Measurements from ENCODE around the gene C9orf85.
A peak's percentile ranks its signal among the peaks of the same experiment; 100 is the strongest.

C9orf85 gene

GRCh38 chr9:71908825-71909224 is 2.6 kb upstream of the C9orf85 start:
- no peak for DNase-seq

- DNase-seq = peak; percentile 13 to 44
These were observed 1.4 kb upstream of the C9orf85 start for GRCh38 chr9:71909887-71910649.

- DNase-seq = no peak
These were observed 784 bp upstream of the C9orf85 start for GRCh38 chr9:71910650-71911060.

- no peak for DNase-seq
These were observed 483 bp downstream of the C9orf85 start for GRCh38 chr9:71911908-71912335.

- no peak for DNase-seq
These were observed 4.1 kb downstream of the C9orf85 start for GRCh38 chr9:71915495-71915894.

- no peak for DNase-seq
These were observed 5.5 kb downstream of the C9orf85 start for GRCh38 chr9:71916834-71917534.

- DNase-seq = no peak
These were observed 7.0 kb downstream of the C9orf85 start for GRCh38 chr9:71918419-71918818.

GRCh38 chr9:71920456-71921189 is 9.2 kb downstream of the C9orf85 start:
- no peak for DNase-seq

- DNase-seq = no peak
These were observed 9.9 kb downstream of the C9orf85 start for GRCh38 chr9:71921190-71921814.

GRCh38 chr9:71924576-71924975 is 13.1 kb downstream of the C9orf85 start:
- DNase-seq = no peak

- no peak for DNase-seq
These were observed 14.4 kb downstream of the C9orf85 start for GRCh38 chr9:71925834-71926233.

- no peak for DNase-seq
These were observed 16.9 kb downstream of the C9orf85 start for GRCh38 chr9:71928376-71928775.

- DNase-seq = no peak
These were observed 17.4 kb downstream of the C9orf85 start for GRCh38 chr9:71928806-71929205.

- no peak for DNase-seq
These were observed 17.8 kb downstream of the C9orf85 start for GRCh38 chr9:71929223-71929622.

GRCh38 chr9:71929791-71930440 is 18.5 kb downstream of the C9orf85 start:
- DNase-seq = no peak

GRCh38 chr9:71931166-71931565 is 19.7 kb downstream of the C9orf85 start:
- no peak for DNase-seq

- no peak for DNase-seq
These were observed 24.6 kb downstream of the C9orf85 start for GRCh38 chr9:71936066-71936465.

- no peak for DNase-seq
These were observed 25.7 kb downstream of the C9orf85 start for GRCh38 chr9:71937070-71937625.

GRCh38 chr9:71937898-71938297 is 26.5 kb downstream of the C9orf85 start:
- DNase-seq = no peak

- no peak for DNase-seq
These were observed 29.7 kb downstream of the C9orf85 start for GRCh38 chr9:71941060-71941568.

GRCh38 chr9:71941998-71942567 is 30.6 kb downstream of the C9orf85 start:
- DNase-seq = no peak

Measured in bone marrow (tissue), 2 donors.